Mesothelial cell of epicardium (in vitro differentiated cells): ENCODE results near the gene PCCA. TPM values are rescaled to one million over a fixed set of nuclear protein-coding genes. Genes with fewer than 3 reads are reported as not detected.

Experiments used
- DNase-seq, 2 experiments: peaks; one replicate each; pipeline ENCODE4 v3.0.0; 2021; ENCODE audit warnings: low spot score in 2 of 2; ENCODE audit not compliant: unreplicated experiment in 2 of 2
- H3K27ac Mint-ChIP-seq: 2 replicates; pipeline ENCODE4 v1.8.0; 2021; ENCODE audit warnings: mixed read lengths
- H3K27me3 Mint-ChIP-seq: 2 replicates; pipeline ENCODE4 v1.8.0; 2021; ENCODE audit warnings: low read depth, mixed read lengths
- H3K36me3 Mint-ChIP-seq: 2 replicates; pipeline ENCODE4 v1.8.0; 2021; ENCODE audit warnings: mixed read lengths
- H3K4me1 Mint-ChIP-seq: 2 replicates; pipeline ENCODE4 v1.8.0; 2021; ENCODE audit warnings: mixed read lengths
- H3K4me3 Mint-ChIP-seq: 2 replicates; pipeline ENCODE4 v1.8.0; 2021; ENCODE audit warnings: mild to moderate bottlenecking, moderate library complexity, mixed read lengths
- H3K9me3 Mint-ChIP-seq: 2 replicates; pipeline ENCODE4 v1.8.0; 2021; ENCODE audit warnings: mixed read lengths
- CTCF ChIP-seq: fragments of 200-600 bp; sonication (generic); IDR thresholded peaks from one replicate; pipeline ENCODE4 v1.5.0; 2021; ENCODE audit warnings: antibody characterized with exemption; ENCODE audit not compliant: unreplicated experiment
- total RNA-seq: library from RNA; stranded (reverse); gene quantifications from 3 replicates; pipeline ENCODE4 v1.2.1, GENCODE V29; 2021

Gene PCCA
- total RNA-seq, 1 donor from 2014 or later: 41.6 TPM

- H3K36me3 Mint-ChIP-seq: peaks cover 20% of the 10 kb centered on the region
- H3K9me3 Mint-ChIP-seq: no peaks in the 10 kb centered on the region
- no peak for DNase-seq
- H3K27ac Mint-ChIP-seq: no peak overlapping the region
- TF ChIP-seq CTCF: no peak
- peaks cover 6% of the 10 kb centered on the region for H3K4me1 Mint-ChIP-seq
- H3K27me3 Mint-ChIP-seq: no peaks in the 10 kb centered on the region
- H3K4me3 Mint-ChIP-seq: no peak overlapping the region
These were observed 440.9 kb downstream of the PCCA start for GRCh38 chr13:100529666-100530377.

GRCh38 chr13:100530671-100531213, 441.8 kb downstream of the PCCA start:
- Mint-ChIP-seq H3K4me1 (peaks cover 5% of the 10 kb centered on the region), H3K9me3 (no peaks in the 10 kb centered on the region), H3K27ac (no peak overlapping the region), H3K27me3 (no peaks in the 10 kb centered on the region), H3K4me3 (no peak overlapping the region), H3K36me3 (peaks cover 25% of the 10 kb centered on the region)
- TF ChIP-seq CTCF: no peak
- DNase-seq: no peak

GRCh38 chr13:100532090-100532766, 443.3 kb downstream of the PCCA start:
- Mint-ChIP-seq H3K9me3 (no peaks in the 10 kb centered on the region), H3K4me3 (no peak overlapping the region), H3K27ac (no peak overlapping the region), H3K27me3 (no peaks in the 10 kb centered on the region), H3K4me1 (no peaks in the 10 kb centered on the region), H3K36me3 (peaks cover 27% of the 10 kb centered on the region)
- no peak for DNase-seq
- no peak for TF ChIP-seq CTCF

- TF ChIP-seq CTCF: no peak
- H3K4me3 Mint-ChIP-seq: no peak overlapping the region
- H3K27ac Mint-ChIP-seq: no peak overlapping the region
- DNase-seq: peak in 1 of 2 experiments; percentile 14
- H3K4me1 Mint-ChIP-seq: no peaks in the 10 kb centered on the region
- H3K36me3 Mint-ChIP-seq: peaks cover 28% of the 10 kb centered on the region
- H3K9me3 Mint-ChIP-seq: no peaks in the 10 kb centered on the region
- no peaks in the 10 kb centered on the region for H3K27me3 Mint-ChIP-seq
These were observed 444.0 kb downstream of the PCCA start for GRCh38 chr13:100532836-100533435.

GRCh38 chr13:100533588-100534041, 444.7 kb downstream of the PCCA start:
- TF ChIP-seq CTCF: no peak
- no peak overlapping the region for H3K27ac Mint-ChIP-seq
- no peak for DNase-seq
- peaks cover 24% of the 10 kb centered on the region for H3K36me3 Mint-ChIP-seq
- H3K27me3 Mint-ChIP-seq: no peaks in the 10 kb centered on the region
- no peak overlapping the region for H3K4me3 Mint-ChIP-seq
- no peaks in the 10 kb centered on the region for H3K9me3 Mint-ChIP-seq
- H3K4me1 Mint-ChIP-seq: no peaks in the 10 kb centered on the region
